Measurements from ENCODE around the gene VWC2. TPM values are rescaled to one million over a fixed set of nuclear protein-coding genes. Genes with fewer than 3 reads are reported as not detected.

Gene VWC2
- polyA plus RNA-seq, 1 of the 3 experiments (the other 2 are of a cell fraction): not detected

DNA sequence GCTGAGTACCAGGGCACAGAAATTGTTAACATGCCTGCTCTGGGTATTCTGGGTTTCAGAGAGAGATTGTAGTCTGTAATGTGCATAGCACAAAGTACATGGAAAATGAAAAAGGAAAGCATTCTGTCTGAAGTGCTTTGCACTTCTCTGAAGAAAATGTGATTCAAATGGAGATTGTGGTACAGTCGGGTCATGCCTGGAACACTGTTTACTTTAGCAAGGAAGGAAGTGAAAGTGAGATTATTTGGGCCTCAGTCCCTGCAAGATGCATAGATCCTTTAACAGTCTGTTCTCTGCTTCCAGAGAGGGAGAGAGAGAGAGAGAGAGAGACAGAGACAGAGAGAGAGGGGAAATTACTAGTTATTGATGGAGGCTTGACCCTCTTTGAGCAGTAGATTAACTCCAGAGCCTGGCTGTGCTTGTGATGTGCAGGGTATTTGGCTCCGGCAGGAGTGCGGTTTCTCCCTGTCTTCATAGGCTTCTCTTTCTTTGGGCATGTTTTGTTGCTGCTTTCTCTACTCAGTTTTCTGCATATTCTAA, 5.4 kb downstream of the VWC2 start:
- Histone ChIP-seq H3K9me2 (no peaks in the 10 kb centered on the region), H3K9ac (no peak overlapping the region), H3K4me1 (ENCODE audit: control insufficient read depth in 1 of 2, insufficient read depth in 2 of 2, low read depth in 1 of 2, low read length in 1 of 2) (no peaks in the 10 kb centered on the region), H3K4me3 (ENCODE audit: low read depth in 2 of 2, low read length in 1 of 2) (no peak overlapping the region), H3K9me3 (no peaks in the 10 kb centered on the region), H3K4me2 (no peak overlapping the region), H3K27me3 (ENCODE audit: insufficient read depth) (peaks cover 40% of the 10 kb centered on the region), H3K36me3 (replicated peaks in 1 of 2; ENCODE audit: control insufficient read depth in 1 of 2, insufficient read depth in 2 of 2, low read length in 1 of 2) (no peaks in the 10 kb centered on the region), H3K79me2 (ENCODE audit: insufficient read depth) (no peaks in the 10 kb centered on the region), H3K27ac (ENCODE audit: low read depth in 2 of 2, low read length in 1 of 2) (no peak overlapping the region), H3F3A (replicated peaks; ENCODE audit: insufficient read depth) (no peaks in the 10 kb centered on the region), H4K20me1 (ENCODE audit: insufficient read depth) (peaks cover 4% of the 10 kb centered on the region; the same call in 1 of the 2 replicates), H2AFZ (ENCODE audit: low read depth) (no peak overlapping the region)
- ChIA-PET CTCF (interaction anchor here (0.6 kb wide), 1 partner anchor 1081 kb away, joined by 3 read pairs; no protein-coding TSS in a partner anchor), POLR2A (no interaction called here)
- TF ChIP-seq FOSL2 (IDR thresholded peaks at IDR 0.05; ENCODE audit: borderline replicate concordance, low read depth) (no peak), MEF2A (IDR thresholded peaks at IDR 0.05; ENCODE audit: borderline replicate concordance, low read depth) (no peak), ZBTB33 (IDR thresholded peaks at IDR 0.05; ENCODE audit: borderline replicate concordance, low read depth) (no peak), EP300 (IDR thresholded peaks at IDR 0.05; ENCODE audit: borderline replicate concordance in 1 of 2, low read depth in 1 of 2, low read length in 1 of 2) (no peak), EZH2phosphoT487 (IDR thresholded peaks at IDR 0.05; ENCODE audit: borderline replicate concordance, low read depth) (no peak), ELF1 (IDR thresholded peaks at IDR 0.05) (no peak), TCF12 (IDR thresholded peaks at IDR 0.05) (no peak), RFX5 (IDR thresholded peaks at IDR 0.05; ENCODE audit: low read length) (no peak), YY1 (IDR thresholded peaks at IDR 0.05; ENCODE audit: low read depth) (no peak), GATA2 (CRISPR knock-in tag; IDR thresholded peaks at IDR 0.05) (no peak), FOXM1 (IDR thresholded peaks at IDR 0.05; ENCODE audit: low read depth) (no peak), NFIC (IDR thresholded peaks at IDR 0.05; ENCODE audit: borderline replicate concordance) (no peak), MAX (IDR thresholded peaks at IDR 0.05; ENCODE audit: low read depth) (no peak), JUND (IDR thresholded peaks at IDR 0.05) (no peak), FOXJ3 (CRISPR knock-in tag; IDR thresholded peaks at IDR 0.05) (no peak), MXI1 (IDR thresholded peaks at IDR 0.05; ENCODE audit: low read depth, low read length) (no peak)
- TF ChIP-seq, protein P1, sequence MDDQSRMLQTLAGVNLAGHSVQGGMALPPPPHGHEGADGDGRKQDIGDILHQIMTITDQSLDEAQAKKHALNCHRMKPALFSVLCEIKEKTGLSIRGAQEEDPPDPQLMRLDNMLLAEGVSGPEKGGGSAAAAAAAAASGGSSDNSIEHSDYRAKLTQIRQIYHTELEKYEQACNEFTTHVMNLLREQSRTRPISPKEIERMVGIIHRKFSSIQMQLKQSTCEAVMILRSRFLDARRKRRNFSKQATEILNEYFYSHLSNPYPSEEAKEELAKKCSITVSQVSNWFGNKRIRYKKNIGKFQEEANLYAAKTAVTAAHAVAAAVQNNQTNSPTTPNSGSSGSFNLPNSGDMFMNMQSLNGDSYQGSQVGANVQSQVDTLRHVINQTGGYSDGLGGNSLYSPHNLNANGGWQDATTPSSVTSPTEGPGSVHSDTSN (IDR thresholded peaks at IDR 0.05): no peak
- TF ChIP-seq, protein P2, sequence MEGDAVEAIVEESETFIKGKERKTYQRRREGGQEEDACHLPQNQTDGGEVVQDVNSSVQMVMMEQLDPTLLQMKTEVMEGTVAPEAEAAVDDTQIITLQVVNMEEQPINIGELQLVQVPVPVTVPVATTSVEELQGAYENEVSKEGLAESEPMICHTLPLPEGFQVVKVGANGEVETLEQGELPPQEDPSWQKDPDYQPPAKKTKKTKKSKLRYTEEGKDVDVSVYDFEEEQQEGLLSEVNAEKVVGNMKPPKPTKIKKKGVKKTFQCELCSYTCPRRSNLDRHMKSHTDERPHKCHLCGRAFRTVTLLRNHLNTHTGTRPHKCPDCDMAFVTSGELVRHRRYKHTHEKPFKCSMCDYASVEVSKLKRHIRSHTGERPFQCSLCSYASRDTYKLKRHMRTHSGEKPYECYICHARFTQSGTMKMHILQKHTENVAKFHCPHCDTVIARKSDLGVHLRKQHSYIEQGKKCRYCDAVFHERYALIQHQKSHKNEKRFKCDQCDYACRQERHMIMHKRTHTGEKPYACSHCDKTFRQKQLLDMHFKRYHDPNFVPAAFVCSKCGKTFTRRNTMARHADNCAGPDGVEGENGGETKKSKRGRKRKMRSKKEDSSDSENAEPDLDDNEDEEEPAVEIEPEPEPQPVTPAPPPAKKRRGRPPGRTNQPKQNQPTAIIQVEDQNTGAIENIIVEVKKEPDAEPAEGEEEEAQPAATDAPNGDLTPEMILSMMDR (IDR thresholded peaks at IDR 0.05): no peak
- TF ChIP-seq, protein P3, sequence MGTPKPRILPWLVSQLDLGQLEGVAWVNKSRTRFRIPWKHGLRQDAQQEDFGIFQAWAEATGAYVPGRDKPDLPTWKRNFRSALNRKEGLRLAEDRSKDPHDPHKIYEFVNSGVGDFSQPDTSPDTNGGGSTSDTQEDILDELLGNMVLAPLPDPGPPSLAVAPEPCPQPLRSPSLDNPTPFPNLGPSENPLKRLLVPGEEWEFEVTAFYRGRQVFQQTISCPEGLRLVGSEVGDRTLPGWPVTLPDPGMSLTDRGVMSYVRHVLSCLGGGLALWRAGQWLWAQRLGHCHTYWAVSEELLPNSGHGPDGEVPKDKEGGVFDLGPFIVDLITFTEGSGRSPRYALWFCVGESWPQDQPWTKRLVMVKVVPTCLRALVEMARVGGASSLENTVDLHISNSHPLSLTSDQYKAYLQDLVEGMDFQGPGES (IDR thresholded peaks at IDR 0.05; ENCODE audit: low read depth, low read length): no peak
- TF ChIP-seq, protein P4, sequence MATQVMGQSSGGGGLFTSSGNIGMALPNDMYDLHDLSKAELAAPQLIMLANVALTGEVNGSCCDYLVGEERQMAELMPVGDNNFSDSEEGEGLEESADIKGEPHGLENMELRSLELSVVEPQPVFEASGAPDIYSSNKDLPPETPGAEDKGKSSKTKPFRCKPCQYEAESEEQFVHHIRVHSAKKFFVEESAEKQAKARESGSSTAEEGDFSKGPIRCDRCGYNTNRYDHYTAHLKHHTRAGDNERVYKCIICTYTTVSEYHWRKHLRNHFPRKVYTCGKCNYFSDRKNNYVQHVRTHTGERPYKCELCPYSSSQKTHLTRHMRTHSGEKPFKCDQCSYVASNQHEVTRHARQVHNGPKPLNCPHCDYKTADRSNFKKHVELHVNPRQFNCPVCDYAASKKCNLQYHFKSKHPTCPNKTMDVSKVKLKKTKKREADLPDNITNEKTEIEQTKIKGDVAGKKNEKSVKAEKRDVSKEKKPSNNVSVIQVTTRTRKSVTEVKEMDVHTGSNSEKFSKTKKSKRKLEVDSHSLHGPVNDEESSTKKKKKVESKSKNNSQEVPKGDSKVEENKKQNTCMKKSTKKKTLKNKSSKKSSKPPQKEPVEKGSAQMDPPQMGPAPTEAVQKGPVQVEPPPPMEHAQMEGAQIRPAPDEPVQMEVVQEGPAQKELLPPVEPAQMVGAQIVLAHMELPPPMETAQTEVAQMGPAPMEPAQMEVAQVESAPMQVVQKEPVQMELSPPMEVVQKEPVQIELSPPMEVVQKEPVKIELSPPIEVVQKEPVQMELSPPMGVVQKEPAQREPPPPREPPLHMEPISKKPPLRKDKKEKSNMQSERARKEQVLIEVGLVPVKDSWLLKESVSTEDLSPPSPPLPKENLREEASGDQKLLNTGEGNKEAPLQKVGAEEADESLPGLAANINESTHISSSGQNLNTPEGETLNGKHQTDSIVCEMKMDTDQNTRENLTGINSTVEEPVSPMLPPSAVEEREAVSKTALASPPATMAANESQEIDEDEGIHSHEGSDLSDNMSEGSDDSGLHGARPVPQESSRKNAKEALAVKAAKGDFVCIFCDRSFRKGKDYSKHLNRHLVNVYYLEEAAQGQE (IDR thresholded peaks at IDR 0.05; ENCODE audit: low read depth, low read length): no peak
- no peak for DNase-seq
- WGBS (ENCODE audit: low lambda C conversion rate): 31% methylated on average over 3 of the region's 3 CpGs
